GM23248 (cell line): ENCODE measurements around the gene ATN1. TPM values are rescaled to one million over a fixed set of nuclear protein-coding genes. Genes with fewer than 3 reads are reported as not detected.

Source experiments
- DNase-seq: peaks from one replicate; pipeline ENCODE4 v3.0.0-alpha.2; 2015
- H2AFZ ChIP-seq: fragments of 200-600 bp; sonication (generic); 2 replicates; pipeline ENCODE4 v1.6.1; 2016; ENCODE audit warnings: antibody characterized with exemption
- H3F3A ChIP-seq: fragments of 200-600 bp; sonication (generic); 2 replicates; pipeline ENCODE4 v1.6.1; 2016; ENCODE audit warnings: mild to moderate bottlenecking, antibody characterized with exemption, mixed run types; ENCODE audit not compliant: insufficient read depth
- H3K27ac ChIP-seq: fragments of 200-600 bp; sonication (generic); 2 replicates; pipeline ENCODE4 v1.5.1; 2016; ENCODE audit warnings: mild to moderate bottlenecking
- H3K27me3 ChIP-seq: fragments of 200-600 bp; sonication (generic); replicated peaks from 2 replicates; pipeline ENCODE4 v1.6.1; 2016; ENCODE audit warnings: mild to moderate bottlenecking; ENCODE audit not compliant: insufficient read depth
- H3K36me3 ChIP-seq: fragments of 200-600 bp; sonication (generic); 2 replicates; pipeline ENCODE4 v1.6.1; 2016; ENCODE audit warnings: low read depth, mild to moderate bottlenecking
- H3K4me1 ChIP-seq: fragments of 200-600 bp; sonication (generic); 2 replicates; pipeline ENCODE4 v1.6.1; 2016; ENCODE audit warnings: mild to moderate bottlenecking; ENCODE audit not compliant: insufficient read depth
- H3K4me2 ChIP-seq: fragments of 200-600 bp; sonication (generic); one replicate; pipeline ENCODE4 v1.6.1; 2016; ENCODE audit warnings: mild to moderate bottlenecking; ENCODE audit not compliant: unreplicated experiment
- H3K4me3 ChIP-seq: fragments of 200-600 bp; sonication (generic); 2 replicates; pipeline ENCODE4 v1.5.1; 2016; ENCODE audit warnings: mild to moderate bottlenecking
- H3K79me2 ChIP-seq: fragments of 200-600 bp; sonication (generic); 2 replicates; pipeline ENCODE4 v1.6.1; 2016; ENCODE audit warnings: mild to moderate bottlenecking; ENCODE audit not compliant: insufficient read depth
- H3K9ac ChIP-seq: fragments of 200-600 bp; sonication (generic); 2 replicates; pipeline ENCODE4 v1.6.1; 2016; ENCODE audit warnings: mild to moderate bottlenecking
- H3K9me2 ChIP-seq: fragments of 200-600 bp; sonication (generic); 2 replicates; pipeline ENCODE4 v1.6.1; 2016; ENCODE audit warnings: mixed run types, mild to moderate bottlenecking, moderate library complexity; ENCODE audit not compliant: insufficient read depth
- H3K9me3 ChIP-seq: fragments of 200-600 bp; sonication (generic); one replicate; pipeline ENCODE4 v1.6.1; 2017; ENCODE audit warnings: low read depth
- H4K20me1 ChIP-seq: fragments of 200-600 bp; sonication (generic); 2 replicates; pipeline ENCODE4 v1.6.0; 2016; ENCODE audit not compliant: insufficient read depth
- EZH2 ChIP-seq: fragments of 200-600 bp; sonication (generic); IDR thresholded peaks from 2 replicates; pipeline ENCODE4 v1.6.1; 2018; ENCODE audit warnings: antibody characterized with exemption, mild to moderate bottlenecking; ENCODE audit not compliant: insufficient read depth, poor library complexity, severe bottlenecking
- EZH2phosphoT487 ChIP-seq: fragments of 200-600 bp; sonication (generic); IDR thresholded peaks from 2 replicates; pipeline ENCODE4 v1.6.1; 2018; ENCODE audit warnings: antibody characterized with exemption, moderate library complexity, mild to moderate bottlenecking, low read depth; ENCODE audit not compliant: insufficient read depth
- WGBS, 2 experiments: methylation state at CpG; one replicate each; pipeline ENCODE4 v1.1.6; 2015 to 2017; ENCODE audit warnings: low lambda C conversion rate in 2 of 2, low coverage in 1 of 2; ENCODE audit errors: missing lambda C conversion rate in 2 of 2; 5-methylcytosine and 5-hydroxymethylcytosine counted together
- in situ Hi-C: fragments of 300-500 bp; cut with MboI; formaldehyde crosslinking; loops from 2 replicates; pipeline ENCODE4 v1.15.0; 2020
- polyA plus RNA-seq: library from polyadenylated mRNA; unstranded; fragments of >200 nt; fragmentation: Nextera tagmentation; extraction: Ambion mirVana; gene quantifications from 2 replicates; pipeline ENCODE4 v1.2.1, GENCODE V29; 2016
- total RNA-seq: library from RNA; depleted of rRNA; stranded (reverse); fragments of >200 nt; shearing (Covaris generic); gene quantifications from 2 replicates; pipeline ENCODE4 v1.2.3, GENCODE V29; 2014

ATN1 gene
- total and polyA plus RNA-seq, 2 experiments from 2014 or later: 6.5 to 14.7 TPM

GRCh38 chr12:6909421-6910145 is 18.2 kb upstream of the ATN1 start:
- Histone ChIP-seq H3K4me2 (no peak overlapping the region), H3K4me1 (peaks cover 7% of the 10 kb centered on the region; the same call in 1 of the 2 replicates), H4K20me1 (no peaks in the 10 kb centered on the region), H3K36me3 (no peaks in the 10 kb centered on the region), H3K9ac (no peak overlapping the region), H3K9me3 (no peaks in the 10 kb centered on the region), H2AFZ (no peak overlapping the region), H3K27ac (no peak overlapping the region), H3F3A (no peaks in the 10 kb centered on the region), H3K79me2 (no peaks in the 10 kb centered on the region), H3K4me3 (no peak overlapping the region), H3K9me2 (no peaks in the 10 kb centered on the region), H3K27me3 (no peaks in the 10 kb centered on the region)
- 48 to 62% methylated on average over 4 of the region's 4 CpGs for WGBS, 2 experiments
- in situ Hi-C loops: no loop called here
- DNase-seq: no peak
- no peak for TF ChIP-seq EZH2phosphoT487
- no peak for TF ChIP-seq EZH2

- H3K27ac ChIP-seq: no peak overlapping the region
- H3K9ac ChIP-seq: no peak overlapping the region
- in situ Hi-C loops: no loop called here
- no peak for TF ChIP-seq EZH2phosphoT487
- TF ChIP-seq EZH2: no peak
- H3K27me3 ChIP-seq: no peaks in the 10 kb centered on the region
- H3K4me1 ChIP-seq: peaks cover 10% of the 10 kb centered on the region; the same call in 1 of the 2 replicates
- H4K20me1 ChIP-seq: no peaks in the 10 kb centered on the region
- no peaks in the 10 kb centered on the region for H3K9me2 ChIP-seq
- H3K9me3 ChIP-seq: no peaks in the 10 kb centered on the region
- H3F3A ChIP-seq: no peaks in the 10 kb centered on the region
- H3K79me2 ChIP-seq: peaks cover 11% of the 10 kb centered on the region; the same call in 1 of the 2 replicates
- H3K4me2 ChIP-seq: no peak overlapping the region
- no peak overlapping the region for H3K4me3 ChIP-seq
- H3K36me3 ChIP-seq: no peaks in the 10 kb centered on the region
- no peak for DNase-seq
- no peak overlapping the region for H2AFZ ChIP-seq
- WGBS, 2 experiments: 83 to 89% methylated on average over 14 to 15 of the region's 15 CpGs
These were observed 15.4 kb upstream of the ATN1 start for GRCh38 chr12:6912164-6912935.

- Histone ChIP-seq H3K27ac (no peak within 1 kb of the TSS), H3F3A (no peaks in the 10 kb centered on the region), H4K20me1 (no peaks in the 10 kb centered on the region), H3K9ac (peak within 1 kb of the TSS; percentile 82), H3K4me2 (peak within 1 kb of the TSS; percentile 86), H2AFZ (peak within 1 kb of the TSS; percentile 89), H3K4me3 (peak within 1 kb of the TSS; percentile 94), H3K4me1 (peaks cover 10% of the 10 kb centered on the region; the same call in 1 of the 2 replicates), H3K36me3 (no peaks in the 10 kb centered on the region), H3K27me3 (no peaks in the 10 kb centered on the region), H3K9me2 (no peaks in the 10 kb centered on the region), H3K9me3 (no peaks in the 10 kb centered on the region), H3K79me2 (peaks cover 11% of the 10 kb centered on the region; the same call in 1 of the 2 replicates)
- in situ Hi-C loops: no loop called here
- WGBS, 2 experiments: 1 to 2% methylated on average over 51 to 68 of the region's 68 CpGs
- DNase-seq: peak; percentile 92
- TF ChIP-seq EZH2phosphoT487 (no peak), EZH2 (no peak)
These were observed 13.4 kb upstream of the ATN1 start, which contains the start of gene ENO2 for GRCh38 chr12:6914246-6914946. TSS of gene ENO2 (plus strand) at chr12:6914580. CDS start at chr12:6915833, 1,253 bp downstream.
